GOT3 (cell line): Measurements from ENCODE around the gene MYPOP.
"Not testable (repeated sequence)": the region's sequence is repeated elsewhere in the genome, so short reads cannot be mapped to it uniquely, and the experiment has no call there.

Experiments
- DNase-seq: peaks from one replicate; lab custom pipeline; 2025; ENCODE audit warnings: mixed read lengths; lab: John Stamatoyannopoulos, UW

The MYPOP gene

DNA sequence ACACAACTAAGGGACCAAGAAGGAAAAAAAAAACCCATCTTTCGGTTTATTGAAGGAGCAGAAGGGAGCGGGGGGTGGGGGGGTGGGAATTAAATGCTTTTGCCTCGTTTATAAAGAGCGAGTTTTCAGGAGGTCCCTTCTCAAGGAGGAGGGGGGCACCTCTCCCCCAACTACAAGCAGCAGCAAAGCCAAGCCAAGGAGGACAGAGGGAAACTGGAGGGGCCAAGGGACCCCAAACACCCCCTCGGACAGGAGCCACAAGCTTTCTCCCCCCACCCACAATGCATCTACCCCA is 18.9 kb downstream of the MYPOP start:
- DNase-seq = no peak

DNA sequence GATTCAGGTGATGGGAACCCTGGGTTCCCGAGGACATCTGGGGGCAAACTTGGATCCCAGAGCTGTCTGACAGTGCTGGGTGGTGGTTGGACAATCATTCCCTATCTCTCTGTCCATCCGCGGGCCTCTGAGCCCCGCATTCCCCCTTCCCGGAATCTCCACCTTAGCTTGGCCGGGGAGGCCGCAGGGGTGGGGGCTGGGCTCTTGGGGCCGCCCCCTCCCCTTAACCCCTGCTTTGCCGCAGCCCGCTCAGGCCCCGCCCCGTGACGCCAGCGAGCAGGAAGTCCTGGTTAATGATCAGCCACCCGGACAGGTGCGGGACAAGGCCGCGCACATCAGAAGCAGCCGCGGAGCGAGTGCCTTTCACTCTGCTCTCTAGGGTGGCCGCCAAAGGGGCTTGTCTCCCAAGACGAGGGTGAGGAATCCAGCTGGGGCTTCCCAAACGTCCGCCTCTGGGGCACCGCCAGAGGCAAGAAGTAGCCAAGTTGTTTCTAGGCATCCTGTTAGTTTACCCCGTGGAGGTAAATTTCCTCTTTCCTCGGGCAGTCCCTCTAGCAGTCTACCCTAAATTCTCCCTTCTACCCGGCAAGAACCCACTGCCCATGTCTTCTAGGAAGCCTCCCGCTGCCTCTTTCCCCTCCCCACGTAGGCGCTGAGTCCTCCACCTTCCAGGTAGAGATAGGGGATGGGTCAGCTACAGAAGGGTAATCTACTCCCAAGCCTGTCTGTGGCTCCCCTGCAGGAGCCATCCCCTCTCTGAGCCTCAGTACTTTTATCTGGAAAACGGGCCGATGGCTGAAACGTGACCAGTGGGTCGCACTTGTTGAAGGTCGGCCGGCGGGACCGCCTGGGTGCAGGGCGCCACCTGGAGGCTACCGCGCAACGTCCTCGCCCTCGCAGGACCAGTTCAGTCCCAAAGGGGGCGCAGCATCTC is 19.5 kb downstream of the MYPOP start:
- DNase-seq = peak; percentile 38

DNA sequence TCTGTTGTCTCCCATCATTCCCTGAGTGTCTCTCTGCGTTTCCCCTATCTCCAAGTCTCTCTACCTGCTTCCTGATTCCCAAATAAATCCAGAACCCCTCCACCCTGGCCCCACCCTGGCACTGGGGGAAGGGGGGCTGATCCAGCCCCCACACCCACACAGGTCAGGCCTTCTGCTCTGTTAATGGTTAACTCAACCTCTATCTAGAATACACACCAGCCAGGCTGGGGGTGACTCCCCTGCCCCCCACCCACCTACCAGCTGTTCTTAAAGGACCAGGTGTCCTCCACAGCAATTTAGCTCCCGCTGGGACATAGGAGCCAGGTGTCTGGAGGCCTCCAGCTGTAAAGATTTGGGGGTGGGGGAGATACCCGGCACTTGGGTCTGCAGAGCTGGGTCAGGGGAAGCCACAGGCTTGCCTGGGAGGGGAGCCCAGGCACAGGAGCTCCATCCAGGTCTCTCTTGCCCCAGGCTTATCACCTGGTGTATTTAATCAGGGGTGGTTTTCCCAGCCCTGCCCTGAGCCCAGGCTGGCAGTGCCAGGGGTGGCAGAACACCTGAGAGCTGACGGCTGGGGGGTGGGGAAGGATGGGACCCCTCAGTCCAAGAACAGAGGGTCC is 20.4 kb downstream of the MYPOP start:
- no peak for DNase-seq

DNA sequence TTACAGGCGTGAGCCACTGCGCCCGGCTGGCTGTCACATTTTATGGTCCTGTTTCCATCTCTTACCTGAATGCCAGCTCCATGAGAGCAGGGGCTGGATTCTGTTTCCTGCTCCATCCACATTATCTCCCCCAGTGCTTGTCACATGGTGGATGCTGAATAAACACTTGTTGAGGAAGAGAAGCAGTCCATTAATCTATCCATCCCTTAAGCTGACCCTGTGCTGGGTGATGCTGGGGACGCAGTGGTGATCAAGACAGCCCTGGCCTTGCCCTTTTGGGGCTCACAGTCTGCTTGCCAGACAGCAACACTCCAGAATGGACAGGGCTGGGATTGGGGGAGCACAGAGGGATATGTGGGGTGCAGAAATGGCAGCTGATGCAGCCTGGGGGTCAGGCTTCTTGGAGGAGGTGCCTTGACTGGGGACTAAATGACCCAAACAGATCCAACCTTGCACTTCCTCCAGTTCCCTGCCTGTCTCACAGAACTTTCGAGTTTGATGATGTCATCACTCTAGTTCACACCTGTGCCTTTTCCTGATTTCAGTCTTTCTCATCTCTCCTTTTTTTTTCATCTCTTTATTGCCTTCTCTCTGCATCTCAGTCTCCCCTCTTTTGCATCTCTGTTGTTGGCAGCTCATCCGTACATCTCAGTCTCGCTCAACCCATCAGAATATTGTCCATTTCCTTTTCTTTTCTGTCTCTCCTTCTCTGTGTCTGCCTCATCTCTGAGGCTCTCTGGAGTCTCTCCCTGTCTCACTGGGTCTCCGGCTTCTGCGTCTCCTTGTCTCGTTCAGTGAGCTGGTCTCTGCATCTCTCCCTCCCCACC is 21.1 kb downstream of the MYPOP start:
- DNase-seq = no peak

DNA sequence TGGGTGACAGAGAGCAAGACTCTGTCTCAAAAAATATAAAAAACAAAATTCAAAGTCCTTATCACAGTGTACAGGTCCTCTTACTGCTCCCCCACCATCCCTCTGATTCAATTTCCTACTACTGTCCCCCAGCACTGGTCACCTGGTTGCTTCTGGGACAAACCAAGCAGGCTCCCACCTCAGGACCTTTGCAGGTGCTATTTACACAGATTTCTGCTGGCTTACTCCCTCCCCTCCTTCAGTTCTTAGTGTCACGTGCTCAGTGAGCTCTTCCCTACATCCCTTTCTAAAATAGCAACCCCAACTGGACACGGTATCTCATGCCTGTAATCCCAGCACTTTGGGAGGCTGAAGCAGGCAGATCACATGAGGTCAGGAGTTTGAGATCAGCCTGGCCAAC is 22.4 kb downstream of the MYPOP start:
- no peak for DNase-seq

DNA sequence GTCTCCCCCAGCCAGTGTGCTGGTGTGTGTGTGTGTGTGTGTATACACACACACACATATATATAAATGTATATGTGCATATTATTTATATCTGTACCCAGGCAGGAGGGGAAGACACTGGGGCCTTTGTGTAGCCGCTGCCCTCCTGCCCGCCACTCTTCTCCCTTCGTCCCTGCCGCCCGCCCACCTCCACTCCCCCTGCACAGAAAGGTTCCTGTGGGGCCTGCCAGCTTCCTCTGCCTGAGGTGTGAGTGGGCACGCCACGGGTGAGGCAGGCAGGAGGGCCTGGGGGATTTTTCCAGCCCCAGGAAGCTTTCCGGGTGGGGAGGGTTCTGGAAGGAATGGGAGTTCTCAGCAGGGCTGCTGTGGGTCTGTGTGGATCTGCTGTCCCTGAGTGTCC is 23.4 kb downstream of the MYPOP start:
- DNase-seq = no peak

DNA sequence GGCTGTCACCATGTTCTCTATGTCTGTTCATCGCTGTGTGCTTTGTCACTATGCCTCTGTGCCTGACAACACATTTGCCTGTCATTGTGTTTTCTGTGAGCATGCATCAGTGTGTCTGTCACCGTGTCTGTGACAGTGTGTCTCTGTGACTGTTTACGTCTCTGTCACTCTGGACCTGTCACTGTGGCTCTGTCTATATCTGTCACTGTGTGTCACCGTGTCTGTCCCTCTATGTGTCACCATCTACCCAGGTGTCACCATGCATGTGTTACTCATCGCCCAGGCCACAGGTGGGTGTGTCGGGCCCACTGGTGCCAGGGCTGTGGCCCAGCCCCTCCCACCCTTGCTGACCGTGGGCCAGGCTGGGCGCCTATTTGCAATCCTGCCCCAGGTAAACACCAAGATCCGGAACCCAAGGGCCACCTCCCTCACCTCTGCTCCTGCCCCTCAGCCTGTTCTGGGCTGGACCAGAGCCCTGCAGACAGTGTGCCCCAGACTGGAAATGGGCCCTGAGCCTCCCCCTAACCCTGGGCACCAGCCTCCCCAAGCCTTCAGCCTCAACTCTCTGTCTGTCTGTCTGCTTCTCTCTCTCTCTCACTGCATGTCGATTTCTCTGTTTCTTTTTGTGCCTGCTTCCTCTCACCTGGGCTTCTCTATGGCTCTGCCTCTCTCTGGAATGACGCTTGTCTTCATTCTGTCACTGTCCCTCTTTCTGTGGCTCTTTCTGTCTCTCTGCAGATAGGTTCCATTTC is 24.2 kb downstream of the MYPOP start:
- DNase-seq = no peak

DNA sequence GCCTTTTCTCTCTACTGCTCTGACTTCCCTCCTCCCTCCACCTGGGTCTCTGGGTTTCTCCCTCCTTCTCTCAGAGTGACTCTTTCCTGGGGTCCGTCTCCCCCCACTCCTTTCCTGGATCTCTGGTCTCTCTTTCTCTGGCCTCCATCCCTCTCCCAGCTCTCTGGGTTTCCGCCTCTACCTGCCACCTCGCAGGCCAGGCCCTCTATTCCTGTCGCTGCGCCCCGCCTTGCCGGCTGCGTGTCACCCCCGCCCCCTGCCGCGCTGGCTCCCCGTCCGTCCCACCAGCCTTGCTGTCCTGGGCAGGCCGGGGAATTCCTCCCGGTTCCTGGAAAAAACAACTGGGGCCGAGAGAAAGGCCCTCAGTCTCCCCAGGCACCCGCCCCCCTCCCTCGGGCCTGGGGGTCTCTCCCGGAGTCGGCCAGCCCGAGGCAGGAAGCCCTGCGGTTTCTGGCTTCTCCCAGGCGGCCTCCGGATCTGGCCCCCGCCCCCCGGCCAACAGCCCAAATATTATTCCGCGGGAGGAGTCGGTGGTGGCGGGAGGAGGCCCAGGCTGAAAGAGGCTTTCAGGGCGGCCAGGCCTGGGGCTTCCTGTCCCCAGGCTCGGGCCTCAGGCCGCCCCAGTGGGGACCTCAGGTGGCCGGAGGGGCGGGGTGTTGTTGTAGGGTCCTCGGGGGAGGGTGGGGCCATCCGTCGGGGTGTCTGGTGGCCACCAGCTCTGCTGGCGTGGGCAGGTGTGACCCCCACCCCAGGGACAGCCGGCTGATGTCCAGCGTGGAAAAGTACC is 25.8 kb downstream of the MYPOP start:
- DNase-seq = no peak

DNA sequence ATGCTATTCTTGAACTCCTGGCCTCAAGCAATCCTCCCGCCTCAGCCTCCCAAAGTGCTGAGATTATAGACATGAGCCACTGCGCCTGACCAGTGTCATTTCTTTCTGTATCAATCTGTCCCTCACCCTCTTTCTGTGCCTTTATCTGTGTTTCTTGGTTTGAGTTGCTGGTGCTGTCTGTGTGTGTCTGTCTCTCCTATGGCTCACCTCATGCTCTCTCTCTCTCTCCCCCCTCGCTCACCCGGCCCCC is 26.3 kb downstream of the MYPOP start:
- DNase-seq = no peak

DNA sequence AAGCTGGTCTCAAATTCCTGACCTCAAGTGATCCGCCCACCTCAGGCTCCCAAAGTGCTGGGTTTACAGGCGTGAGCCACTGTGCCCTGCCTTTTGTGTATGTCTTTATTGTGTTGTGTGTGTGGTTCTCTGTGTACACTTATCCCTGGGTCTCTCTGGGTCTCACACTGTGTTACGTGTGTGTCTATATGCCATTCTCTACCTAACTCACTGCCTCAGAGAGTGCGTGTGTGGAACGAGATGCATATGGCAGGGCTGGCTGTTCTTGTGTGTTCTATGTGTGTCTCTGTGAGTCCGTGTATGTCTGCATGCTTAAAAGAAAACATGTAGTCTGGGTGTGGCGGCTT is 27.8 kb downstream of the MYPOP start:
- DNase-seq = no peak

DNA sequence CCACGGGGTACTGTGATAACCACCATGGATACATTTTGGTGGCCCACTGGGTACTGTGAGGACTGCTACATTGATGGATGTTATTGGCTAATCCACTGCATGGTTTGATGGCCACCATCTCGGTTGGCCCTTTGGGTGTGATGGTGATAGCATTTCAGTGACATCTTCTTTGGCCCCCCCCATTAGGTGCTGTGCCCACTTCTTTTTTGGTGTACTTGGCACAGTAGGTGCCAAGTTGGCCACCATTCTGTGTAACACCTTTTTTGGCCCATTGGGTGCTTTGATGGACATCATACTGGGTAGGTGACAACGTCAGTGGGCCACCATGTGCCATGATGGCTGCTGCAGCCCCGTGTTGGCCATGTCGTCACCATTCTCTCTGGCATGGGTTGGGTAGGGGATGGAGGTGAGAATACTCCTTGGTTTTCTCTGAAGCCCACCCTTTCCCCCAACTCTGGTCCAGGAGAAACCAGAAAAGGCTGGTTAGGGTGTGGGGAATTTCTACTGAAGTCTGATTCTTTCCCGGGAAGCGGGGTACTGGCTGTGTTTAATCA is 29.1 kb downstream of the MYPOP start:
- DNase-seq = no peak

DNA sequence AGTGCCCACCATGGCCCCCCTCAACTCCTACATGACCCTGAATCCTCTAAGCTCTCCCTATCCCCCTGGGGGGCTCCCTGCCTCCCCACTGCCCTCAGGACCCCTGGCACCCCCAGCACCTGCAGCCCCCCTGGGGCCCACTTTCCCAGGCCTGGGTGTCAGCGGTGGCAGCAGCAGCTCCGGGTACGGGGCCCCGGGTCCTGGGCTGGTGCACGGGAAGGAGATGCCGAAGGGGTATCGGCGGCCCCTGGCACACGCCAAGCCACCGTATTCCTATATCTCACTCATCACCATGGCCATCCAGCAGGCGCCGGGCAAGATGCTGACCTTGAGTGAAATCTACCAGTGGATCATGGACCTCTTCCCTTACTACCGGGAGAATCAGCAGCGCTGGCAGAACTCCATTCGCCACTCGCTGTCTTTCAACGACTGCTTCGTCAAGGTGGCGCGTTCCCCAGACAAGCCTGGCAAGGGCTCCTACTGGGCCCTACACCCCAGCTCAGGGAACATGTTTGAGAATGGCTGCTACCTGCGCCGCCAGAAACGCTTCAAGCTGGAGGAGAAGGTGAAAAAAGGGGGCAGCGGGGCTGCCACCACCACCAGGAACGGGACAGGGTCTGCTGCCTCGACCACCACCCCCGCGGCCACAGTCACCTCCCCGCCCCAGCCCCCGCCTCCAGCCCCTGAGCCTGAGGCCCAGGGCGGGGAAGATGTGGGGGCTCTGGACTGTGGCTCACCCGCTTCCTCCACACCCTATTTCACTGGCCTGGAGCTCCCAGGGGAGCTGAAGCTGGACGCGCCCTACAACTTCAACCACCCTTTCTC is 30.1 kb downstream of the MYPOP start:
- DNase-seq = no peak

DNA sequence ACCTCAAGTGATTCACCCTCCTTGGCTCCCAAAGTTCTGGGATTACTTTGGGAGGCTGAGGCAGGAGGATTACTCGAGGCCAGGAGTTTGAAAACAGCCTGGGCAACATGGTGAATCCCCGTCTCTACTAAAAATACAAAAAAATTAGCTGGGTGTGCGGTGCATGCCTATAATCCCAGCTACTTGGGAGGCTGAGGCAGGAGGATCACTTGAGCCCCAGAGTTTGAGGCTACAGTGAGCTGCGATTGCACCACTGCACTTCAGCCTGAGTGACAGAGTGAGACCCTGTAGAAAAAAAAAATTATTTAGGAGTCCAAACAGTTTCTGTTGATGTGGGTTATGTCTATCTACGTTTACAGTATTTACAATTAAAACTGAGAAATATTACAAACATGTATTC is 31.6 kb downstream of the MYPOP start:
- no peak for DNase-seq

DNA sequence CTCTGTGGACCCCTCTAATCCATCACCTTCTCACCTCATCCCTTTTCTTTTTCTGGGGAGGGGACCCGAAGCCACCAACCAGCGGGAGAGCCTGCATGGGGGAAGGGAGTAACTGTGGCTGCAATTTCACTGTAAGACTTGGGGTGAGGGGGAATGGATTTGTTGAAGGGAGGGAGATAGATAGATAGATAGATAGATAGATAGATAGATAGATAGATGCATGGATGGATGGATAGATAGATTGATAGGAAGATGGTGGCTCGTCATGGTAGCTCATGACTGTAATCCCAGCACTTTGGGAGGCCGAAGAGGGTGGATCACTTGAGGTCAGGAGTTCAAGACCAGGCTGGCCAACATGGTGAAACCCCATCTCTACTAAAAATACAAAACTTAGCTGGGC is 35.2 kb downstream of the MYPOP start:
- DNase-seq = not testable (repeated sequence)

DNA sequence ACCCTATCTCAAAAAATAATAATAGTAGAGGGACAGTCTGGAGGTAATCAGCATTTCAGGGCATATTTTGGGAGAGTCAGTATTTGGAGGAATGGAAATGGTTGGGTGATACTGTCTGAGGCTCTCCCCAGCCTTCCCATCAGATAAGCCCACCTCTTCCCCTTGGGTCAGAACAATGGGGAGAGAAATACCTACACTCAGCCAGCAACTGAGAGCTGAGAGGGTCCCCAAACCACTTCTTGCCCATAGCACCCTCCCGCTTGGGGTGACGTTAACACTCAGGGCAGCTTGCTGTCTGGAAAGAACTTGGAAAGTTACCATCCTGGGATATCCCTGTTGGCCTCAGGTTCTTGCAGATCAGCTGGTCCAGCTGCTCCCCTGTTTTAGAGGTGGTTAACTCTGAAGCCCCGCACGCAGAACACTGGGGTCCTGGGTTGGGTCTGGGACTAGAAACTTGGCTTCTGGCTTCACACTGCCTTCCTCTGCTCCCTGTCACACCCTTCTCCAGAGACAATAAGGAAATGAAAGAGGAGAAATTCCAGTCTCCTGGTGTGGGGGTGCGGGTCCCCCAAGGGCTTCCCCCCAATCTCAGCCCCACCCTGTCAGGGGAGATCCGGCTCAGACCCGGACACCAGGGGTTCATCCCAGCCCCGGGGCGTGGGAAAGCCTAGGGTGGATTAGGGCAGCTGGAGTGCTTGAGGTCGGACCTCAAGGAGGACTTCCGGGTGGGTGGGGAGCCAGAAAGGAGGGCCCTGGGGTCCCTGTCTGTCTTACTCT is 35.8 kb downstream of the MYPOP start:
- DNase-seq = no peak

DNA sequence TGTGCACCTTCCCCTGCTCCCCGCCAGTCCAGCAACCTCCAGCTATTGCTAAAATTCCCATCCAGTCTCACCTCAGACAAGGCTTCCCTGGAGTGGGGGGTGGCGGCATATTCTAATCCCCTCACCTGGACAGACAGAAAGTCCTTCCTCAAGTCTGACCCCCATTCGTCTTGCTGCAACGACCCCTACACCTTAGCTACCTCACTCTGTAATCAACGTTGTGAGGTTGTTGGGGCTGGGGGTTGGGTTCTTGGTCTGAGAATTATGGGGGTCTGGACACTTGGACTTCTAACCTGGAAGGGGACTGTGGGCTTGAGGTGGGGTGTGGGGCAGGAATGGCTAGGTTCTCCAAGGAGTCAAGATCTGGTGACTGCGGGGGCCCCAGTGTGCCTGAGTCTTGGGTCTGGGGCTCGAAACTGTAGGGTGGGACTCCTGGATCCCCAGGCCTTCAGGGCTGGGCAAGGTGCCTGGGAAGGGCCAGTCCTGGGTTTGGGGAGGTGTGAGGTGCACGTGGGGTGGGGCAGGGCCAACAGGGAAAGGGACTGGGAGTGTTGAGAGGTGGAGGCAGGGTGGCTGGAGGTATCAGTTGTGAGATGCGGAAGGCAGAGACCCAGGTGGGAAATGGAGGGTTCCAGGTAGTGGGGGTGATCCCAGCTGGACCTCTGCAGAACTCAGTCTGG is 37.0 kb downstream of the MYPOP start:
- no peak for DNase-seq

DNA sequence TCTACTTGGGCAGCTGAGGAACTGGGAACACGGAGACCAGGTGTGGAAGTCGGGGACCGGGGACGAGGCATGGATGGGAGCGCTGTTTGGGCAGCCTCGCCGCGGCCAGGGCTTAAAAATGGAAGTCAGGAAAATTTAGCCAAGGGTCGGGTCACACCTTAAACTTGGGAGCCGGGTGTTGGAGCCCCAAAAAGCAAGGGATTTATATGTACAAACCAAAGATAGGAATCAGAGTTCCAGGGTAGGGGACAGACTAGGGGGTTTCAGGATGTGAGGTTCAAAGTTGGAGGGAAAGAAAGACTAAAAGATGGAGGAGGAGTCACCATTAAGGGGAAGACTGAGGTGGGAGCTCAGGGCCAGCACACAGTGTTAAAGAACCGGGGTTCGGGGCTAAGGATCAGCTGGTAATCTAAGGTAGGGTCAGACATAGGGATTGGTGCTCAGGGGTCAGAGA is 37.8 kb downstream of the MYPOP start:
- no peak for DNase-seq

DNA sequence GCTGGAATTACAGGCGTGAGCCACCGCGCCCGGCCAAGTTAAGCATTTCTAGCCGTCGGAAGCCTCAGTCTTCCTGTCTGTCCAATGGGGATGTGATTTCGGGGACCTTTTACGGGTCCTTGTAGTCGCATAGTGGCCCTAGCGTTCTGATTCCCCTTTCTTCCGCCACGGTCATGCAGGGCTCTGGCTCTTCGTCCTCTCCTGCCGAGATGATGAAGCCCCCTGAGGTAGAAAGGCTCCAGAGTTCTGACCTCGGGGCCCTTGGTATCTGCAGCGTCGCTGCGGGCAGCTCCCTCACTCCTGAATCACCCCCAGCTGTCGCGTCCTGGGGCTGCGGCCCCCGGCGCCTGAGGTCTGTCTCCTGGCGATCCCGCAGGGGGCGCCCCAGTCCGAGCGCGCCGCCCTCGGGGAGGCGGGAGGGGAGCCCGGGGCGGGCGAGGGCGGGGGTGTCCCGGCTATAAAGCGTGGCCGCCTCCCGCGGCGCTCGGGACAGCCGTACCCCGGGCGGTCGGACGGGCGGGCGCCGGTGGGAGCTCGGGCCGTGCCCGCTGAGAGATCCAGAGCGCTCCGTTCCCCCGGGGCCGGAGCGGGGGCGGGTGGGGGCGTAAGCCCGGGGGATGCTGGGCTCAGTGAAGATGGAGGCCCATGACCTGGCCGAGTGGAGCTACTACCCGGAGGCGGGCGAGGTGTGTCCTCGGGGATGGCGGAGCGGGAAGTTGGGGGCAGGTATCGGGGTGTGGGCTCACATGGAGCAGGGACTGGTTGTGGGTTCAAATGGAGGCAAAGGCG is 38.4 kb downstream of the MYPOP start, which contains the start of gene FOXA3:
Gene FOXA3, plus strand, starts transcription at position 487 of the 789 bp plus-strand sequence. Its CDS starts 131 bp downstream, at position 618.
- no peak for DNase-seq
